Stimulated activated CD4-positive, alpha-beta T cell treated with anti-CD3 and anti-CD28 coated beads, Interleukin-12 subunit alpha, Interleukin-12 subunit beta, amount 100 ng/mL, for 4 hours (primary cell): ENCODE results near the gene CCDC91.
"Not testable (repeated sequence)": the region's sequence is repeated elsewhere in the genome, so short reads cannot be mapped to it uniquely, and the experiment has no call there.

ENCODE experiments used
- DNase-seq: peaks from one replicate; pipeline ENCODE4 v3.0.0-alpha.2; 2020

The CCDC91 gene

DNA sequence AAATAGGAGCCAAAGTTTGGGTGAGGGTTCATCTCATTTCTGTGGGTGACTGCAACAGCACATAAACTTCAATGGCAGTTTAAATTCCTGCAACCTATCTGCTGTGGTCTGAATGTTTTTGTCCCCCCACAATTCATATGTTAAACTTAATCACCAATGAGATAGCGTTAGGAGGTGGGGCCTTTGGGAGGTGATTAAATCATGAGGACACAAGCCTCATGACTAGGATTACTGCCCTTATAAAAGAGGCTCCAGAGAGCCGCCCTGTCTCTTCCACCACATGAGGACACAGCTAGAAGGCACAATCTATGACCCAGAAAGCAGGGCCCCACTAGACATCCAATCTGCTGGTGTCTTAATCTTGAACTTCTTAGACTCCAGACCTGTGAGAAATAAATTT lies 3.8 kb upstream of the CCDC91 start:
- no peak for DNase-seq

DNA sequence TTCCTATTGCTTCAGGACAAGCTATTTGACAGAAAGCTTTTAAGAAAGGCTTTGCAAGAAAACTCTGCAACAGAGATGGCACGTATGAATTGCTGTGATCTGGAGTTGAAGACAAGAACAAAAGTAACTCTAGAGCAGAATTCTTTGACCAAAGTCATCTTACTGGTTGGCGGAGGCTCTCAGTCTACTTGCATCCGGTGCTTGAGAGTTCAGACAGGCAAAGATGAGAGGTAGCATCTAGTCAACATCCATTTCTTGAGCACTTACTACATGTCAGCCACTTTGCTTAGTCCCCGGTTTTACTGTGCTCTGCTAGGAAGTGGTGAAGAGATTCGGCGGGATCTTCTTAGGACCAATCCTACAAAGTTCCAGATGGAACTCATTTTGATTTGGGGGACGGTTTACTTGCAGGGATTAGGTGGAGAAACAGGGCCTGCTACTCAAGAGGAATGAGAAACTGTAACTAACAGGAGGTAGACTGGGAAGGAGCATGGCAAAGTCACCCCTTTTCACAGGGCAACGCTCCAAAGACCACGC lies 404 bp upstream of the CCDC91 start:
- DNase-seq = no peak

DNA sequence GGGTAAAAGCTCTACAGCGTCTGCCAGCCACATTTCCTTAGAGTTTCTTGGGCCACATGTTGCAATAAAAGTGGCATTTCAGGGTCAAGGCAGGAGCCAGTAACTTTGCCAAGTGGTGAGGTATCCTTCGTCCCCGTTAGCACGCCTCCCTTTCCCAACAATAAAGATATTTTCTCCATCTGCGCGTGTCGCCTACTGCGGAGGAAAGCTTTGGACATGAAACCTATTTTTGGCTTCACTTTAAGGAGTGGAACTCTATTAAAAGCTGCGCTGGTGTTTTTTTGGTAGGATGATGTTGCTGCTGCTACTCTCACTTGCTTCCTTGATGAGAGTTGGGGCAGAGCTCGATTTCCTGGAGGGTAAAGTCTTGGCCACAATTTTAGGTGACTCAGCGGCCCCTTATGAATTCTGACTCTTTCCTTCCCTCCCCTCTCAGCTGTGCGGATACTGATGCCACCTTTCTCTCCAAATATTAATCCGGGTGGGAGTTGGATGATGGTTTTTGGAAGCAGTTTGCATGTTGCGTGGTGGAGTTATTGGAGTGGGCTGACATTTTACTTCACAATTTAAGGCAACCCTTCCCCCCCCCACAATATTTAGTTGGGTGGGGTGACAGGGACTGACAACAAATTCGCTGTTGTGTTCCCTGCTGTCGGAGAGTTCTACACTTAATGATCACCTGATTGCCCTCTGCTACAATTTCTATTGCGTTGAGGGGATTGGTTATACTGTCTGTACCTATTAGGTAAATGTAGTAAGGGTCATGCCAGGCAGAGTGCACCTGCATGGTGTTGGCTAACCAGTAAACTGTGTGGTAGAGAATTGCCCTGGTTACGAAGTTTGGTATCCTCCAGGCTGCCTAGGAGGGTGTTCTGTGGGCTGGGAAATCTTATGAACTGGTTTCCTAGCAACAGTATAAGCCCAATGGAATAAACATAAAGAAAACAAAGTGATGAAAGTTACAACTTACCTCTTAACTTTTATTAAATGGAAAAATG lies 1.1 kb downstream of the CCDC91 start:
- DNase-seq = peak; percentile 3

DNA sequence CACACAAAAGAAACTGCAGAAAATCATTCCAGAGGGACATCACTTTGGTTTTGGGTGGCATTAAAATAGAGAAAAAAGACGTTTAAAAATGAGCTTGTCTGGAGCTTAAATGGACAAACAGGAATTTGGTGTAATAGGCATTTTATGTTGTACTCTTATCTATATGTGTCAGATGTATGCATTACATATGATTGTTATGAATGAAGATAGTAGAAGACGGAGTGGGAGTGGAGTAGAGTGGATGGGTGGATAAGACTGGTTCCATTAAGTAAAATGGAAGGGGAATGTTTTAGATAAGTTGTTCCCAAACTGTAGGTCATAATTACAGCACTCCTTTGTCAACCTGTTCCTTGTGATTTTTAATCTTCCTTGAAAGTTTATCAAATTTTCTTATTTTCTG lies 1.9 kb downstream of the CCDC91 start:
- DNase-seq = no peak

DNA sequence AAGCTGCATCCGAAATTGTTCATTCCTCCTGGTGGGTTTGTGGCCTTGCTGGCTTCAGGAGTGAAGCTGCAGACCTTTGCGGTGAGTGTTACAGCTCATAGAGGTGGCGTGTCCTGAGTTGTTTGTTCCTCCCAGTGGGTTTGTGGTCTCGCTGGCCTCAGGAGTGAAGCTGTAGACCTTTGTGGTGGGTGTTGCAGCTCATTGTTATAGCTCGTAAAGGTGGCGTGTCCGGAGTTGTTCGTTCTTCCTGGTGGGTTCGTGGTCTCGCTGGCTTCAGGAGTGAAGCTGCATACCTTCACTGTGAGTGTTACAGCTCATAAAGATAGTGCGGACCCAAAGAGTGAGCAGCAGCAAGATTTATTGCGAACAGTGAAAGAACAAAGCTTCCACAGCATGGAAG lies 4.4 kb downstream of the CCDC91 start:
- not testable (repeated sequence) for DNase-seq

DNA sequence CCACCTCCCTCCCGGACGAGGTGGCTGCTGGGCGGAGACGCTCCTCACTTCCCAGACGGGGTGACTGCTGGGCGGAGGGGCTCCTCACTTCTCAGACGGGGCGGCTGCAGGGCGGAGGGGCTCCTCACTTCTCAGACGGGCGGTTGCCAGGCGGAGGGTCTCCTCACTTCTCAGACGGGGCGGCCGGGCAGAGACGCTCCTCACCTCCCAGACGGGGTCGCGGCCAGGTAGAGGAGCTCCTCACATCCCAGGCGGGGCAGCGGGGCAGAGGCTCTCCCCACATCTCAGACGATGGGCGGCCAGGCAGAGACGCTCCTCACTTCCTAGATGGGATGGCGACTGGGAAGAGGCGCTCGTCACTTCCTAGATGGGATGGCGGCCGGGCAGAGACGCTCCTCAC lies 10.9 kb downstream of the CCDC91 start:
- DNase-seq = not testable (repeated sequence)

DNA sequence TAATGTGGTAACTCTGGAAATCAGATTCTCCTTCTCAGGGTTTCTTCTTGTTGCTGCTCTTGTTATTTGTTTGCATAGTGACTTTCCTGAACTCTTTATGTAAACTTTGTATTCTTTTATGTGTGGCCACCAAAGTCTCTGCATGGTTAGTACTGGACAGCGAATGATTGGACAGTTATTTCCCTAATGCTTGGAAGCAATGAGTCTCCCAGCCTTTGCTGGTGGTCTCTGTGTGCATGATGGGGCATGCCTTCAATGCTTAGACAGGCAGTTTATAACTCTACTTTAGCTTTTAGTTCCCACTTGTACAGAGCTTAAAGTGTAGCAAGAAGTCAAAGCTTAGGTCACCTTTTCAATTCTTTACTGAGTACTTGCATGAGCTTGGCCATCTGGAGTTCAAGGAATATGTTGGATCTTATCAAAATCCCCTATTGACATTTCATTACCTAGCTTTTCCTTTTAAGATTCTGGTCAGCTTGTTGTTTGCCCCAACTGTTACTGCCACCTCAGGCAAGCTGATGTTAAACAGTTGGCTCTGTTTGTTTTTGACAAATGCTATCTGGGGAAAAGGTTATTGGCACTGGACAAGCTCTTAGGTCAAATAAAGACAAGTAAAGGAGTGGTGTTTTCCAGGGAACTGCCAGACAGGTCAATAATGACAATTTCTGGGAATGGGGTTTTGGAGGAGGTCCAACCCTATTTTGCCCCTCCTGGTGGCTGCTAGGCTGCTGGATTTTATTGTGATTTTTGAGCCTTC lies 12.3 kb downstream of the CCDC91 start:
- no peak for DNase-seq

DNA sequence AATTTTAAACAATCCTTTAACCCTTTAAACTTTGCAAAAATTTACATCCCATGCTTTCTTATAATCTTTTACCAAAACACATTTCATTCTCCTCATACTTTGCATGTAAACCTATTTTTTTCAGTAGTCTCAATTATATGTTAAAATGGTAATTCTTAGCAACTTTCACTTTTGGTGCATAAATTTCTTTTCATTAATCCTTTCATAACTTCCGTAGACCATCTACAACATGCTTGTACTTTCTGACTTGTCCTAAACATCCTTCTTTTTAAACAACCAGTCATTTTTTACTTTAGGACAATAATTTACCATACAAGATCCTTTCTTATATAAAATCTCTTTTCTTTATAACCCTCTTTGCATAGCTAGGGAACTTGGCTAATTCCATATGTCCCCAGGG lies 19.5 kb downstream of the CCDC91 start:
- DNase-seq = no peak

DNA sequence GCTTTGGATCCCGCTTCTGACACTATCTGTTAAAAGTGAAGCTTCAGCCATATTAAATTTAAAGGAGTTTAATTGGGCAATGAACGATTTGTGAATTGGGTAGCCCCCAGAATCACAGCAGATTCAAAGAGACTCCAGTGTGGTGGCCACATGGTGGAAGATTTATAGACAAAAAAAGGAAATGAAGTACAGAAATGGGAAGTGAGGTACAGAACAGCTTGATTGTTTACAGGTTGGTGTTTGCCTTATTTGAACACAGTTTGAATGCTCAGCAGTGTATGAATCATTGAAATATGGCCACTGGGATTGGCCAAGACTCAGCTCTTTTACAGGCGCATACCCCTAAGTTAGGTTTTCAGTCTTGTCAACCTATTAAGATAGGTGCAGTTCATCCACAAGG lies 21.9 kb downstream of the CCDC91 start:
- no peak for DNase-seq

DNA sequence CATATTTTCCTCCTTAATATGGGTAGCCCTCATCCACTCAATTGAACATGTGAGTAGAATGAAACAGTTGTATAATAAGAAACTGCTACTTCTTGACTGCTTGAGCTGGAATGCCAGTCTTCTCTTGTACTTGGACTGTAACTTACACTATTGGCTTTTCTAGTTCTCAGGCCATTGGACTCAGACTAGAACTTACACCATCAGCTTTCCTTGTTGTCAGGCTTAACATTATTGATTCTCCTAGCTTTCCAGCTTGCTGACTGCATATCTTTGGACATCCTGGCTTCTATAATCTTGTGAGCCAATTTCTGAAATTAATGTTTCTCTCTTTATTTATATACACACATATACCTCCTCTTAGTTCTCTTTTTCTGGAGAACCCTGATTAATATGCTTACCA lies 24.8 kb downstream of the CCDC91 start:
- no peak for DNase-seq

DNA sequence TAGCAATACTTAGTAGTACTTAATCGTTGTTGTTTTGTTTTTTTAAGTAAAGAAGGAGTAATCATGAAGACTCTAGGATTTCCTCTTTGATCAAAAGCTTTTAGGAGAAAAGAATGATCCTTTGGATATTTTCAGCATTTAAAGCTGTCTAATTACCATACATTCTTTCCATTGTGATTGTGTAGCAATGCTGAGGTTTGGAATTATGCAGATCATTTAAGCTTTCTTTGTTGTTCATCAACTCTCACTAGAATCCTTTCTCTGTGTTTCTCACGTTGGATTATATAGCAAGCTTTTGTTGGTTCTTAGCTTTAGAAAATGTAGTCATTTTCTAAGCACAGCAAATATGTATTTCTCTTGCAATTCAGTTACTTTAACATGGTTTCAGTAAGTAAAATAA lies 25.8 kb downstream of the CCDC91 start:
- no peak for DNase-seq

DNA sequence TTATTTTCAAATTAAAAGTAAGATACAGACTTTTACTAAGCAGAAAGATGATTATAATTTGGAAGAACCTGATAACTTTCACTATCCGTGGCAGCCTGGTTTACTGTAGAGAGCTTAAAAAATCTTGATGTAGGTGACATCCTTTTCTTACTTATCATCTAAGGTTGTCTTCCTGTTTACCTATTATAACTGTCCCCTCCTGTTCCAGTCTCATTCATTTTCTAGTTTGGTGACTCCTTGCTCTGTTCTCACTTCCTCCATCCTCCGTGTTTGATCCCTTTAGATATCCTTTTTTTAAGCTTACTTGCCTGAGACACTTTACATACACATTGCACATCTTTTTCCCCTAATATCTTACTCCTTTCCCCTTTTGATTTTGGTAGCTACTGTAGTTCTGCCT lies 27.5 kb downstream of the CCDC91 start:
- no peak for DNase-seq

DNA sequence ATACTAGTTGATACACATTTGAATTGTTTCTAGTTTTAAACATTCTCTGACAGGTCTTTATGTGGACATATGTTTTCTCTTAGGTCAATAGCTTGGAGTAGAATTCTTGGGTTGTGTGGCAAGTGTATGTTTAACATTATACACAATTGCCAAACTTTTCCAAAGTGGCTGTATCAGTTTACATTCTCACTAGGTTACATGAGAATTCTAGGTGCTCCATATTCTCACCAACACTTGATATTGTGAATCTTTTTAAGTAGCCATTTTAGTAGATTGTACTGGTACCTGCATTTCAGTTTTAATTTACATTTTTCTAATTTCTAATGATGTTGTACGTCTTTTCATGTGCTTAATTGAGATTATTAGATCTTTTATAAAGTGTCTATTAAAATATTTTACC lies 28.6 kb downstream of the CCDC91 start:
- DNase-seq = no peak

DNA sequence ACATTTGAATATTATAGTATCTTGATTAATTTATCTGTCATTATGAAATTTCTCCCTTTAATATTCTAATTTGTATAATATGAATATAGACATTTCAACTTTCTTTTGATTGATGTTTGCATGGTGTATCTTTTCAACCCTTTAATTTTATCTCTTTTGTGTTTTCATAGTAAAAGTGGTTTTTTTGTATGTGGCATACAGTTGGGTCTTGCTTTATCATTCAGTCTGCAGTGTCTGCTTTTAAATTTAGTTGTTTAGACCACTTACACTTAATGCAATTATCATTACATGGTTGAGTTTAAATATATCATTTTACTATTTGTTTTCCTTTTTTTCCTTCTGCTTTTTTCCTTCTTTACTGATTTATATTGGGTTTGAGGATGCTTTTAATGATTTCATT lies 29.6 kb downstream of the CCDC91 start:
- DNase-seq = no peak

DNA sequence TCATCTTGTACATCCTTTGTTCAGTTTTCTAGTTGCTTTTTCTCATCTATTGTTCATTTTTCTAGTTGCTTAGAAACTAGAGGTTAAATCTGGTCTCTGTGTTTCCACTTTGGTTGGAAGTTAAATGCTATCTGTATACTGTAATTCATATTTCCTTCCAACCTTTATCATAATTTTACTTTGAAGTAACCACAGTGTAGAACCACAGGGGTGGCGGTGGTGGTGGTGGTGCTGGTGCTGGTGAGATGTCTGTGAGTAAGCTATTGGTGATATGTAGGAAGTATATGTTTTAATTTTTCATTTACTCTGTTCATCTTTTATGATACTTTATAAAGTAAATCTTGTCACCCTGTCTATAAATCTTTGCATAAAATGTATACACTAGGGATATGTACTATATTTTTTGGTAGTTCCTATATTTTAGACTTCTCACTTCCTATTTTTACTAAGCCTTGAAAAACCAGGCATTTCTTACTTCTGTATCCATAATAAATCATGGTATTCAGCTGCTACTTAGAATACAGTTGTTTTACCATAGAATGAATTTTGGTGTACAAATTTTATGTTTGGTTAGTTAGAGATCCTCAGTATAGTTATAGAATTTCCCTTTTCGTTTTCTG lies 31.9 kb downstream of the CCDC91 start:
- DNase-seq = peak; percentile 55

DNA sequence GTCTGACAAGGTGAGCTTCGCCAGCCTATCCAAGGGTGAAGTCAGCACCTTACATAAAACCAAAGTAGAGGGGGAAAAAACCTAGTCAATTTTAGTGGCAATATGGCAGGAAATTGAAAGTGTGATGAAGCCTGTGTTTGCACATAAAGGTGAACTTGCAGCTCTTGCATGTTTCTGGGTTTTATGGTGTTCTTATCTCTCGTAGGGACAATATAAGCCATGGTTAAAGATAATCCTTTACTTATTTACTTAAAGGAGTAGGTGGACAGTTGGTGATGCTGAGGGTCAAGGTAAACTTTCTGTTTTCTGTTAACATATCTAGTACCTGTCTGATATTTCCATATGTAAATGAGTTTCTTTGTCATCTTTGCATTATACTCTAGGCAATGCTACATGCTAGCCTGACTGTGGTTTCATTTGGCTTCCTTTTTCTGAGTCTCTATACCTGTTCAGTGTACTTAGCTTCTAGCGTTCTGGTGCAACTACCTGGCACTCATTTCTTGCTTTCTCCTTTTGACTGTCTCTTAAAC lies 32.8 kb downstream of the CCDC91 start:
- DNase-seq = no peak

DNA sequence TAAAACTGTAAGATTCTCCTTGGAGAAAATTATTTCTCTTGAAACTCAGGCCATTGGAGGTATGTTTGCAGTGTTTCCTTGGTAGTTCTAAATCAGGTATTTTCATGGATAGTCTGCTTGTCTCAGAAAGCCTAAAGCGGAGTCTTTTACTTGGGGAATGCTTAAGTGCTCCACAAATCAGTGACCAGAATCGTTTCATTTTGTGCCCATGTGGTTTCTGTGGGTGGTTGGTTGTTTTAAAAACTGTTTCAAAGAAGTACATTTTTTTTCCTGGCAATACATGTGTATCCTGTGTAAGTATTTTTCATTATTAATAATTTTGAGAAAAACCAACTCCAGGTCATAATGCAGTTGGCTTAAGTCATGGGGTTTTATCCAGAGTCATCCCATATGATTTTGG lies 33.6 kb downstream of the CCDC91 start:
- no peak for DNase-seq

DNA sequence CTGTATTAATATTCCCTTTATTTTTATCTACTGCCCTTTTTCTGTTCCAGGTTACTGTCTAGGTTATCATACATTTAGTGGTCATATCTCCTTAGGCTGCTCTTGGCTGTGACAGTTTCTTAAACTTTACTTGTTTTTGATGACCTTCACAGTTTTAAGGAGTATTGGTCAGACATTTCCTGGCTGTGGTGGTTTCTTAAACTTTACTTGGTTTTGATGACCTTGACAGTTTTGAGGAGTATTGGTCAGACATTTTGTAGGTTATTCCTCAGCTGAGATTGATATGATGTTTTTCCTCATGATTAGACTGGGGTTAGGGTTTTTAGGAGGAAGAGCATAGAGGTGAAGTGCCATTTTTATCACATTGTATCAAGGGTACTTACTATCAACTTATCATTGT lies 36.4 kb downstream of the CCDC91 start:
- DNase-seq = no peak

DNA sequence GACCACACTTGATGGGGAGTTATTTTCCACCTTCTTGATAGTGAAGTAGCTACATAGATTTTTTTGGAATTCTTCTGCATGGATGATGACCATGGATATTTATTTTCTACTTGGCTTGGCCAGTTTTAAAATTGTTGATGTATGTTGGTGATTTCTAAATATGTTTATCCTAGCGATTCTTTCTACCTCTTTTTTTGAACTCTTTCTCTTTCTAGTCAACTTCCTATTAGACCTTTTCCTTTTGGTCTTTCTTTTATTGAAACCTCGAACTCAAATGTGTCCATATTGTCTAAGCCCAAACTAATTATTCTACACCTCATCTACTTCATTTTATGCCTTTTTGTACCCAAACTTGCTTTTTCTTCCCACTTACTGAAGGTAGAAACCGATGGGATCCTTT lies 37.0 kb downstream of the CCDC91 start:
- no peak for DNase-seq

DNA sequence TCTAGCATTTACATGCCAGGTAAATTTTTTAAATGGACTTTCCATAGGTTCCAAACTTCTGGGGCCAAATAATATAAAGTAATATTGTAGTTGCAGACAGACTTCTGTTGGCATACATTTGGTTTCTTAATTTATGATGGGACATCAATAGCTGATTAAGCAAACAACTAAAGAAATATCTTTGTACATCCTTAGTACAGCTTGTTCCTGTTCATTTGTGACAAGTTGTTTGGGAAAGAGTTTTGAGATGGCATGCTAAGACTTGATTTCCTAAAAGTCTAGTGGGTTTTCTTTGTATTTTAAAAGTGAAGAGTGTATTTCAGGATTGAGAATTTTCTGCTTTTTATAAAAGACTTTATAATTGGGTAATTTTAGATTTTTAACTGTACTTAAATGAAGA lies 41.0 kb downstream of the CCDC91 start:
- DNase-seq = no peak

DNA sequence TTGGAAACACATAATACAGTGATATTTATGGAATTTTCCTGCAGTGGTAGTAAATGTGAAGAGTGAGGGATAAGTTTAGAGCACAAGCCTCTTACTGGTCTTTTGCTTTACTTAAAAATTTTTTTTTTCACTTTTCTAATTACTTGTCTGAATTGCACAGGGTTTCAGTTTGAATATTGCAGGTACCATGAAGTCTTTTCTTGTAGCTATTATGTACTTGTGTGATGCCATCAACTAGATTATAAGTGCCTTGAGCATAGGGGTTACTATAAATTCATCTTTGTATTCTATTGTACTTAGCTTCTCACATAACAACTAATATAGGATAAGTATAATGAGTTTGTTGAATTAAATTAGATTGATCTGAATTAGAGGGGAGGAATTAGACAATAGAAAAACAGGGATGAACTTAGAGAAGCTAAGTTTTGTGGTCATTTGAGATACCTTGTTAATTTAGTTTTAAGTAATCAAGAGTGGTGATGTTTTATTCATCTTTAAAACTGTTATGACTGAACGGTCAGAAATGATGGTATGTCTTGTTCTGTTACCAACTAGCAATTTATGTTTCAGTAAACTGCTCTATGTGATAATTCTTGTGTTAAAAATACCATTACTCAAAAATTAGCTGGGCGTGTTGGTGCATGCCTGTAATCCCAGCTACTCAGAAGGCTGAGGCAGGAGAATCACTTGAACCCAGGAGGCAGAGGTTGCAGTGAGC lies 42.1 kb downstream of the CCDC91 start:
- no peak for DNase-seq

DNA sequence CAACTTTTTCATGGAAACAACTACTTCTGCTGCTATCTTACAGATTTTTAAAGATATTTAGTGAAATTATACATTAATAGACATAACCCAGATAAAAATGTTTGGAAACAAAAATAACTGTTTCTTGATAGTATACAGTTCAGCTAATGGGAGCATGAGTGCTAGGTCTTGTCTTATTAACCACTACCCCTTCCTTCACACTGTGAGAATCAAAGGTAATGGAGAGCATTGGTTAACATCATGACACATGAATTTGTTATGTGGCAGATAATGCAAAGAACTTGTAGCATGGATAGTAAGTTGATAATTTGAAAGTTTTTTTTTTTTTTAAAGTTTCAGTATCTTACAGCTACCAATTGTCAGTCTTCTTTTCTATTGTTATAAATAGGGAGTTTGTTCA lies 44.2 kb downstream of the CCDC91 start:
- no peak for DNase-seq

DNA sequence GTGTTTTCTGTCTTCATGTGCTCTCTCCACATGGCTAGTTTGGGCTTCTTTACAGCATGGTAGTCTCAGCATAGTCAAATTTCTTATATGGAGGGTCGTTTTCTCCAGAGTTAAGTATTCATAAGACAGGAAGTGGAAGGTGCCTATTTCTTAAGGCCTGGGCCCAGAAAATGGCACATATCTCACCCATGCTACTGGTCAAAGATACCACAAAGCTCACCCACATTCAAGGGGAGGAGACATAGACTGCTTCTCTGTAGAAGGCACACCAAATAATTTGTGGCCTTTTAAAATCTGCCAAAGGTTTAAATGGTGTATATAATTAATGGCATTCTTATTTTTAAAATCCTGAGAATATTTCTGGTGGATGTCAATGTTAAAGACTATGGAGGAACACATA lies 44.8 kb downstream of the CCDC91 start:
- DNase-seq = no peak
